Keratinocyte (primary cell): ENCODE data around the gene ZNF563. TPM values are rescaled to one million over a fixed set of nuclear protein-coding genes. Genes with fewer than 3 reads are reported as not detected.
A peak's percentile ranks its signal among the peaks of the same experiment; 100 is the strongest.
"Not testable (repeated sequence)": the region's sequence is repeated elsewhere in the genome, so short reads cannot be mapped to it uniquely, and the experiment has no call there.

Experiments used
- DNase-seq: peaks from one replicate; pipeline ENCODE4 v3.0.0-alpha.2; 2011; ENCODE audit warnings: low read depth, missing footprints, low spot score
- FAIRE-seq: peaks from 2 replicates; lab custom pipeline; 2011; peaks lifted over from hg19 to GRCh38; lab: Jason Lieb, UNC
- H2AFZ ChIP-seq: 2 replicates; pipeline ENCODE4 v1.6.0; 2012; ENCODE audit warnings: low read length, control low read depth, inconsistent platforms; ENCODE audit not compliant: control insufficient read depth
- H3K27ac ChIP-seq: 2 replicates; pipeline ENCODE4 v1.5.1; 2011; ENCODE audit warnings: low read length; ENCODE audit not compliant: control insufficient read depth, insufficient read depth
- H3K27me3 ChIP-seq: 3 replicates; pipeline ENCODE4 v1.6.0; 2011; ENCODE audit warnings: low read length; ENCODE audit not compliant: control insufficient read depth, insufficient read depth; ENCODE audit errors: extremely low read depth
- H3K36me3 ChIP-seq, 2 experiments: 2 replicates in 1 of 2; 3 replicates in 1 of 2; pipeline ENCODE4 v1.5.1; 2011; ENCODE audit warnings: low read length in 2 of 2, mild to moderate bottlenecking in 1 of 2; ENCODE audit not compliant: control insufficient read depth in 2 of 2, insufficient read depth in 2 of 2; ENCODE audit errors: extremely low read depth in 1 of 2
- H3K4me1 ChIP-seq: 3 replicates; pipeline ENCODE4 v1.5.1; 2011; ENCODE audit warnings: low read length; ENCODE audit not compliant: control insufficient read depth, insufficient read depth; ENCODE audit errors: extremely low read depth
- H3K4me2 ChIP-seq: 3 replicates; pipeline ENCODE4 v1.6.0; 2011; ENCODE audit warnings: low read depth, low read length; ENCODE audit not compliant: control insufficient read depth, insufficient read depth; ENCODE audit errors: extremely low read depth
- H3K4me3 ChIP-seq, 3 experiments: fragments of 200-600 bp in 1 of 3; sonication (generic) in 1 of 3; 2 replicates in 2 of 3; 3 replicates in 1 of 3; pipeline ENCODE4 v1.5.1; 2011 to 2016; ENCODE audit warnings: low read length in 3 of 3, mild to moderate bottlenecking in 3 of 3, control low read depth in 2 of 3, inconsistent platforms in 1 of 3, low read depth in 1 of 3, mixed read lengths in 1 of 3, mixed run types in 1 of 3, moderate library complexity in 1 of 3; ENCODE audit not compliant: control insufficient read depth in 2 of 3, insufficient read depth in 2 of 3; ENCODE audit errors: extremely low read depth in 1 of 3
- H3K79me2 ChIP-seq: 2 replicates; pipeline ENCODE4 v1.6.0; 2012; ENCODE audit warnings: low read length; ENCODE audit not compliant: control insufficient read depth, insufficient read depth
- H3K9ac ChIP-seq: 3 replicates; pipeline ENCODE4 v1.6.0; 2011; ENCODE audit warnings: low read length; ENCODE audit not compliant: control insufficient read depth, insufficient read depth; ENCODE audit errors: extremely low read depth
- H3K9me1 ChIP-seq: 3 replicates; pipeline ENCODE4 v1.6.0; 2011; ENCODE audit warnings: low read length; ENCODE audit not compliant: control insufficient read depth, insufficient read depth; ENCODE audit errors: extremely low read depth
- H3K9me3 ChIP-seq: 2 replicates; pipeline ENCODE4 v1.5.1; 2012; ENCODE audit warnings: low read depth, low read length; ENCODE audit not compliant: control insufficient read depth
- H4K20me1 ChIP-seq: 3 replicates; pipeline ENCODE4 v1.6.0; 2011; ENCODE audit warnings: low read length; ENCODE audit not compliant: control insufficient read depth, insufficient read depth; ENCODE audit errors: extremely low read depth
- CTCF ChIP-seq, 3 experiments: IDR thresholded peaks in 1 of 3; conservative IDR thresholded peaks in 1 of 3; optimal IDR thresholded peaks in 1 of 3; 2 replicates in 2 of 3; 3 replicates in 1 of 3; pipeline versions ENCODE3 to v1.5.1; 2011; ENCODE audit warnings: low read length in 3 of 3, mild to moderate bottlenecking in 3 of 3, moderate library complexity in 2 of 3, control low read depth in 1 of 3, inconsistent platforms in 1 of 3; ENCODE audit not compliant: insufficient read depth in 2 of 3; ENCODE audit errors: extremely low read depth in 1 of 3
- EZH2 ChIP-seq: IDR thresholded peaks from one replicate; pipeline ENCODE4 v1.6.1; 2012; ENCODE audit warnings: inconsistent platforms, mild to moderate bottlenecking, low read length, moderate library complexity
- dilution Hi-C: fragments of 300-500 bp; cut with MboI; formaldehyde crosslinking; loops from one replicate; pipeline ENCODE4 v1.7.0; 2020; ENCODE audit warnings: low sequenced_read_pairs; ENCODE audit not compliant: extremely low pct_ligation_motif_present
- polyA plus RNA-seq, 5 experiments: library from polyadenylated mRNA; depleted of rRNA in 3 of 5; stranded (reverse) in 3 of 5; stranded (forward) in 1 of 5; unstranded in 1 of 5; fragments of >200 nt; gene quantifications; 1 replicate in 1 of 5; 2 replicates in 3 of 5; 3 replicates in 1 of 5; pipeline versions ENCODE4 v1.2.1 to v1.2.3, GENCODE V29; 2011 to 2012; ENCODE audit warnings: missing spikeins in 2 of 5, low read depth in 1 of 5, low replicate concordance in 1 of 5

The ZNF563 gene
- polyA plus RNA-seq, 1 donor (not counting 4 experiments of a cell fraction or from before 2014, with no cell fraction given) = 4.7 TPM

GRCh38 chr19:12318782-12319413 lies 14.5 kb downstream of the ZNF563 start:
- Histone ChIP-seq H3K4me3 (no peak overlapping the region), H3K27ac (no peak overlapping the region), H3K36me3 (peaks cover 0 to 6% of the 10 kb centered on the region in 2 experiments), H4K20me1 (no peaks in the 10 kb centered on the region), H3K9me1 (no peaks in the 10 kb centered on the region), H3K9me3 (peaks cover 16% of the 10 kb centered on the region), H3K27me3 (no peaks in the 10 kb centered on the region), H3K79me2 (no peaks in the 10 kb centered on the region), H3K9ac (no peak overlapping the region), H3K4me2 (no peak overlapping the region), H2AFZ (no peak overlapping the region), H3K4me1 (no peaks in the 10 kb centered on the region)
- FAIRE-seq (peak; percentile 41), DNase-seq (no peak)
- TF ChIP-seq CTCF (optimal IDR thresholded peaks at IDR 0.05 in 1 of 3, IDR thresholded peaks at IDR 0.05 in 1 of 3, conservative IDR thresholded peaks at IDR 0.05 in 1 of 3; ENCODE audit: extremely low read depth in 1 of 3, insufficient read depth in 2 of 3, low read length in 3 of 3) = no peak
- no peak for TF ChIP-seq EZH2
- dilution Hi-C loops = no loop called here

GRCh38 chr19:12314553-12314952 lies 18.9 kb downstream of the ZNF563 start:
- FAIRE-seq (no peak), DNase-seq (no peak)
- Histone ChIP-seq H3K79me2 (no peaks in the 10 kb centered on the region), H3K4me3 (no peak overlapping the region), H3K9me1 (no peaks in the 10 kb centered on the region), H3K9ac (no peak overlapping the region), H3K36me3 (peaks cover 0 to 4% of the 10 kb centered on the region in 2 experiments), H2AFZ (no peak overlapping the region), H3K27me3 (no peaks in the 10 kb centered on the region), H4K20me1 (no peaks in the 10 kb centered on the region), H3K27ac (no peak overlapping the region), H3K9me3 (peaks cover 12% of the 10 kb centered on the region), H3K4me1 (no peaks in the 10 kb centered on the region), H3K4me2 (no peak overlapping the region)
- TF ChIP-seq EZH2 (no peak), CTCF (optimal IDR thresholded peaks at IDR 0.05 in 1 of 3, IDR thresholded peaks at IDR 0.05 in 1 of 3, conservative IDR thresholded peaks at IDR 0.05 in 1 of 3; ENCODE audit: extremely low read depth in 1 of 3, insufficient read depth in 2 of 3, low read length in 3 of 3) (no peak)
- dilution Hi-C loops = no loop called here

- H3K9ac ChIP-seq, H3K9me1 ChIP-seq, H3K4me1 ChIP-seq, H4K20me1 ChIP-seq, H3K27me3 ChIP-seq, H3K9me3 ChIP-seq, H3K36me3 ChIP-seq, H3K79me2 ChIP-seq, FAIRE-seq, H2AFZ ChIP-seq, dilution Hi-C loops, H3K4me3 ChIP-seq, DNase-seq, H3K4me2 ChIP-seq, H3K27ac ChIP-seq: not testable (repeated sequence)
These were observed 24.5 kb downstream of the ZNF563 start for GRCh38 chr19:12308891-12309290.
